HK-2 (cell line): ENCODE results near the gene STAMBP.
"Not testable (repeated sequence)": the region's sequence is repeated elsewhere in the genome, so short reads cannot be mapped to it uniquely, and the experiment has no call there.

Source experiments
- DNase-seq: peaks from one replicate; pipeline ENCODE4 v3.0.0-alpha.2; 2018; ENCODE audit not compliant: unreplicated experiment

The STAMBP gene

DNA sequence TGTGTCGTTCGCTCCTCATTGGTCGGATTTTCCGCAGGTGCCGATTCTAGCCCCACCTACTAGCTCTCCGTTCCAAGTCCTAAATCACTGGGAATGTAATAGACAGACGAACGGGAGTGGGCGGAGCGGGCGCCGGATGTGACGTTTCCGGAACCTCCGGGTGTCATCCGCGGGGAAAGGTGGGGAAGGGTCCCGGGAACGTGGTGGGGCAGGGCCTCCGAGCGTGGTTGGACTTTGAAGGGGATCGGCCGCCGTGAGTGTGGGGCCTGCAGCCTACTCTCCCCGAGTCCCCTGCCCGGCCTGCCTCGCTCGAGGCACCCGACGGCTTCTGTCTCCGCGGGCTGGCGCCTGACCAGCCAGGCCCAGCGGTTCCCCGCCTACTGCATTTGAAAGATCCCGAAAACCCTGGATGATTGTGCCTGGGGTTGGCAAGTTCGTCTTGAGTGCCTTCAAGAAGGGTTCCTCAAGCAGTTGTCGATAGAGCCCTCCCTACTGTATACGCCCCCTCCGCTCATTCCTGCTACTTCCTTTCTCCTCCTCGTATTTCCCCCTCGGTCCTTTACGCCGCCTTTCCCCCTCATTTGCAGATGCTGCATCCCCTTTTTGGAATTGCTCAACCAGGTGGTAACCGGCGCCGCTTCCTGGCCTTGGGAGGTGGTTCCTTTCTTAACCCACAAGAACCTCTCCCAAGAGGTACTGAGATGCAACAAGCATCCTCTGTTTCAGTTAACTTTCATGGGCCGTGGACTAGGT is at the start of gene STAMBP:
TSS of gene STAMBP (plus strand) at position 144 of the 753 bp plus-strand sequence. CDS start 1,896 bp downstream, outside the sequence.
- DNase-seq: peak; percentile 92

DNA sequence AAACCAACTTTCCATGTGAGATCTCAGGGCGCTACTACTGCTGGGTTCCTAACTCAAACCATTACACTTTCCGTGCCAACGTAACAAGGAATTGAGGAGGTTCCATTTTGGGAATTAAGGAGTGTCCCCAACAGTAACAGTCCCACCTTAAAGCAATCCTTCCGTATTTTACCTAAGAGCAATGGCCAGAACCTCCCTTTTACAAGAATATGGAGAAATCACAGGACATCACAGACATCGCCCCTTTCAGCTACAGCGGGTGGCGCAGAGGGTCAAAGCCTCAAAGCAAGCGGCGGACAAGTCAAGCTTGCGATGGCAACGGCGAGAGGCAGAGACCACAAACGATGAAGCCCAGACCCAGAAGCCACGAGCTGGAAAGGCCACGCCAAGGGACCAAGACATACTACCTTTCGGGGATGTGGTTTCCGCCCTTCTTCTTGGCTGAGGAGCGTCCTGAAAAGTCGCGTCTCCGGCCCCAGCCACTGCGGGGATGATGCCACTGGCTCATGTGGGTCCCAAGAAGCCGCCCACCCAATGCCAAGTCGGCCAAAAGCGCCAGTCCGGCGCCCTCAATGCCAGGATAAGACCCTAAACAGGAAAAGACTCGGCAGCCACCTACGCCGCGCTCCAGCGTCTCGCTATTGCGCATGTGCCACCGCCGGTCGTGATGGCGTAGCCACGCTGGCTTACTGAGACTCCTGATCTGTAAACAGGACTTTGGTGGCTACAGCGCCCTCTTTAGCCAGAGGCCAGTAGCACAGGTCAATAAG is 49.1 kb upstream of the STAMBP start, which contains the start of gene DUSP11:
TSS of gene DUSP11 (minus strand) at position 637 of the 770 bp plus-strand sequence. CDS start at position 508, 129 bp downstream.
- DNase-seq: peak; percentile 96

DNA sequence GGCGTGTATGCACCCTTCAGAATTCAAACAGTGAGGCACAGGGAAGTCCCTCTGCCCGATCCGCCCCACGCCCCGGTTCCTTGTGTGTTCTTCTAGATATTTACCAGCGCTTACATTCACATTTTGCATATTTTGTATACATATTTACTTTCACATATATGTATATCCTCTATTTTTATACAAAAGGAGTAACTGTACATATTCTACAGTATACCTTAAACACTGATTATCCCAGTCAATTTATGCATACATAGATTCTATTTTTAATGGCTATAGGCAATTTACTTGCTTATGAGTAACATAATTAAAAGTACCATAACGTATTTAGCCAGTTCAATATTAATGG is 48.6 kb upstream of the STAMBP start:
- no peak for DNase-seq

DNA sequence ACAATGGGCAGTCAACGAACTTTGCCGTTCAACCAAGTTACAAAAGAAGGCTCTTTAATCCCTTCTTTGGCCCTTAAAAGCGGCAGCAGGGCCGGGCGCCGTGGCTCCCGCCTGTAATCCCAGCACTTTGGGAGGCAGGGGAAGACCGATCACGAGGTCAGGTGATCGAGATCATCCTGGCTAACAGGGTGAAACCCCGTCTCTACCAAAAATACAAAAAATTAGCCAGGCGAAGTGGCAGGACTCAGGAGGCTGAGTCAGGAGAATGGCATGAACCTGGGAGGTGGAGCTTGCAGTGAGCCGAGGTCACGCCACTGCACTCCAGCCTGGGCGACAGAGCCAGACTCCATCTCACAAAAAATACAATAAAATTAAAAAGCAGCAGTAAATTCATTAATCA is 45.4 kb upstream of the STAMBP start:
- DNase-seq: peak; percentile 60

DNA sequence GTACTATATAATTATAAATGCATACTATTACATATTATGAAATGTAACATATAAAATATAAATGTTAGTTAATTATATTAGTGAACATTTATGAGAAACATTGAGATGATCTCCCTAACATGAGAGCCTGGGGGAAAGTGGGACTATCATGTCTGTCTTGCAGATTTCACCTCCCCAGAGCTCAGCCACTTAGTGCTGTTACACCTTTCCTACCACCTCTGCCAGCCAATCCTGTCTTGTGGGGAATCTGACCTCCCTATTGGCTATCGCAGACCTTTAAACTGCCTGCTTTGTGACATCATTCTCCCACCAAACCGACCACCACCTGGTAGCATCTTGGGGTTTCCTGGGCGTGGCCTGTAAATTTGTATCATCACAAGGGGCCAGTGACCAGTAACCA is 44.9 kb upstream of the STAMBP start, which contains the start of gene C2orf78:
TSS of gene C2orf78 (plus strand) at position 301 of the 400 bp plus-strand sequence. CDS start 127 bp downstream, outside the sequence.
- DNase-seq: not testable (repeated sequence)

DNA sequence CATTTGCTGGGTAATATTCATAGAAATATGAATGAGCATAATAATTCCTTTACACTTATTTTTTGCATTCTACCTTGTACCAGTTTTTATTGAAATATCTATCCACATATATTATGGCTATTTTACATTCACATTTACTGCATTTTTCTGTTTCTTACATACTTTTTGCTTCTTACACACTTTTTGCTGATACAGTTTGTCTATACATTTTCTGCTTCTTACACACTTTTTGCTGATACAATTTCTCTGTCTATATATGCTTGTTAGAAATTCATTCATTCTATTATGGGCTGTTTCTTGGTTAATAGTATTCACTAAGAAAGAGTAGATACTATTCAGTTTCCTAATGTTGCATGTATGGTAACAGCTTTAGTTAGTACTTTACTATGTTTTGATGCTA is 16.9 kb upstream of the STAMBP start:
- no peak for DNase-seq

DNA sequence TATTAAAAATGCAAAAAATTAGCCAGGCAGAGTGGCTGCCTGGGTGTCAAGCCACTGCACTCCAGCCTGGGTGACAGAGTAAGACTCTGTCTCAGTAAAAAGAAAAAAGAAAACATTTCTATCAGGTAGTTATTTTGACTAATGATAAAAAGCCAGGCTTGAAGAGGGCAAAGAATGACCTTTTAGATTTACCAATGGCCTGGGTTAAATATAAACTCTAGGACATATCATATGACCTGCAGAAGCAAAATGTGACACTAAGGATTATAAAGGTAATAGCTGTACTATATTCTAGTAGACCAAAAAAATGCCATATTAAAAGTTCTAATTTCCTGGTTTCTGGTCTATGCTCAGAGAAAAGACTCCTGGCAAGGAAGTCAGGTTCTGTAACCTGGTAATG is 16.1 kb upstream of the STAMBP start:
- no peak for DNase-seq

DNA sequence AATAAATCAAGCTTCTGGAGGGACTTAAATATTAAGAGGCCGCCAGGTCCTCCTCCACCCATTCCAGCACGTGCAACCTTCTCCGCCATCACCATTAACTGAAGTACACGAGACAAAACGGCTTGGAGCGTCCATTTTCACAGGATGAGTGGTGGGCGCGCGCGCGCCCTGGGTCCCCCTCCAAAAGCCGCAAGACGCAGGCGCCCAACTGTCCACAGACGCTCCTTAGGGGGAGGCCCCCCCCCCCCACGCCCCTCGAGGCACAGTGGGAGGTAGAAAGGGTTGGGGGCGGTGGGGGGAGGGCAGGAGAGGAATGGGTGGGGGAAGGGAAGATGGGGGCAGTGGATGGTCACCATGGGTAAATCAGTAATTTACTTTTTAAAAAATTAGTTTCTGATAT is 10.5 kb upstream of the STAMBP start:
- DNase-seq: no peak

DNA sequence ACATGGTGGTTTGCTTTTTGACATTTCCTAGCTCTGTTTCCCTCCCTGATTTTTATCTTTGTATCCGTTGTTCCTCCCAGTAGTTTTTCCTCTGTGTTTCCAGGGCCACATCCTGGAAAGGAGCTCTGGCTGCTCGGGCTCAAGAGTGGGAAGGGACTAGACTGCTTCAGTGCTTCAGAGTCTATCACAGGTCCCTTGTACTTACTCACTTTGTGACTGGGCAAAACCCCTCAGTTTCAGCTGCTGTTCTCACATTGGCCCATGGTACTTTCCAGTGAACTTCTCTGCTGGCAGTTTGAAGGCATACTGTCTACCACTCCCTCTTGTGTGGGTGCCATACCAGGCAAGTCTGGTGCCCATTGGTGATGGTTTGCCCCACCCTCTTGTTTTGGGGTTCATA is 7.5 kb upstream of the STAMBP start:
- no peak for DNase-seq

DNA sequence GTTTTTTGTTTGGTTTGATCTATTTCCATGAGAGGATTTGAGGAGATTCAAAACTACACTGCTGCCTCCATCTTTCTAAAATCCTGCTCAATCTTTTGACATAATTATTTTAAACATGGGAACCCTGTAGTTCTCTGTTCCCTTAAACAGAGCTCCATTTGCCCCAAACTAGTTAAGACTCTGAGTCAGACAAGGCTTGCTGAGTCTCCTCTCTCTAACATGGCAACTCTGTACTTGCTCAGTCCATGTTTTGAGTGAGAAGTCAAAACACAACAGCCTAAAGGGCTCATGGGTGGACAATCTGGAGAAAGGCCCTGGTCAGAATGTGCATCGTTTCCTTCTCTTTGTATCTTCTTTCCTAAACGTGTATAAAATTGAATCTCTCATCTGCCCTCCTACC is 7.1 kb upstream of the STAMBP start:
- no peak for DNase-seq

DNA sequence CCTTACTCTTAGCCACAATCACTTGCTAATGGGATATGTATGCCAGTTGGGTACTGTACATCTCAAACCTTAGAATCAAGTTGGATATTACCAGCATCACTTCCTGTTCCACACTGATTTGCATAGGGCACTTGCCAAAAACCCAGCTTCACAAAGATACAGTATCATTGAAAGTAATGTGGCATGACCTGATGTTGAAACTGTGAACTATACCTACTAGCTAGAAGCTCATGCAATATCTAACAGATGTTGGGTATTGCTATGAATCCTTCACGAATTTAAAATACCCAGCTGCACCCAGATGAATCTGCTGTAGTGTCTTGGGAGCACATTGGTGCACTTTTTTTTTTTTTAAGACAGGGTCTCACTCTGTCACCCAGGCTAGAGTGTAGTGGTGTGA is 6.5 kb upstream of the STAMBP start:
- no peak for DNase-seq

DNA sequence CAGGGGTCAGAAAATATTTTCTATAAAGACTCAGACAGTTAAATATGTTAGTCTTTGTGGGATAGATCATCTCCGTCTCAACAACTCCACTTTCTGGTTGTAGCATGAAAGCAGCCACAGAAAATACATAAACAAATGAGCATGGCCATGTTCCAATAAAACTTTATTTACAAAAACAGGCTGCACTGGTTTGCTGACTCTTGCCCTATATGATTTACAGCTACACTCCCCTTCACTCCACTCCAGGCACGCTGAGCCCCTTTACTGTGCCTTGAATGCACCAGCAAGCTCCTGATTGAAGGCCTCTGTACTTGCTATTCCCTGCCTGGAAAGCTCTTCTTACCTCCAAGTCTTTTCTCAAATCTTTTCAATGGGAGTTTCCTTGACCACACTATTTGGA is 5.8 kb upstream of the STAMBP start:
- DNase-seq: no peak

DNA sequence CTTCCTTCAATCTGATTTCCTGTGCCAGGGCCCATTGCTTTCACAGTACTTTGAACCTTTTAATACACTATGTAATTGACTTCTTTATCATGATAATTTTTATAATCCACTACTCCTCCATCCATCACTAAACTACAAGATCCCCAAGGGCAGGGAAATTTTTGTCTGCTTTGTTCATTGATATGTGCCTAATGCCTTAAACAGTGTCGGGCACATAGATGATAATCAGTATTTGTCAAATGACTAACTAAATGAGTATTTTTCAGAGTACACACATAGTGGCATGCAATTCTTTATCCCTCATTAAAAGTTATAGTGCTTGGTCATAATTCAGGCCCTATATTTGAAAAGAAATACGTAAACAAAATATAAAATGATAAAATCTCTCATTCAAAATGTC is 5.3 kb upstream of the STAMBP start:
- no peak for DNase-seq

DNA sequence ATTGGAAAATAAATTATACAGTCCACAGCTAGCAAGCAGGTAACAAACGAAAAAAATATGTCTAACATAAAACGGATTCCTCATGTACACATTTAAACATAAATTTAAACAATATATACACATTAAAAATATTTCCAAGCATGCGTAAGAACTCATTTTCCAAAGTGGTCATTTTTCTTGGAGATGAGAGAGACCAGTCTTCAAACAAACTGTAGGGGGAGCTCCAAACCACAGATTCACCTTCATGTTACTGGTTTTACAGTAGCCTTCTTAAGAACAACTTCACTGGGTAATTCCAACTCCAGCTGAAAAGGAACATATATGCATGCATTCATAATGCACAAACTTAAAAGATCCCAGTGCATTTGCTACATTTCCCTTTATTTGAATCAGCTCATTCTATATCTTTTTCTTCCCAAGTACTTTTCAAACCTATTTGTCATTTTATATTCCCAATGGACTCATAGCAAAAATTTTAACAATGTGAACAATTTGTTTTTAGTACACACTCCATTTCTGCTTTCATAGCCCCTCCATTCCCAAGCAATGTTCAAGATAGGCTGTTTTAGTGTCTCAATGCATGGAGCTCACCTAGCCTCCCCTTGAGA is 4.7 kb upstream of the STAMBP start:
- DNase-seq: no peak

DNA sequence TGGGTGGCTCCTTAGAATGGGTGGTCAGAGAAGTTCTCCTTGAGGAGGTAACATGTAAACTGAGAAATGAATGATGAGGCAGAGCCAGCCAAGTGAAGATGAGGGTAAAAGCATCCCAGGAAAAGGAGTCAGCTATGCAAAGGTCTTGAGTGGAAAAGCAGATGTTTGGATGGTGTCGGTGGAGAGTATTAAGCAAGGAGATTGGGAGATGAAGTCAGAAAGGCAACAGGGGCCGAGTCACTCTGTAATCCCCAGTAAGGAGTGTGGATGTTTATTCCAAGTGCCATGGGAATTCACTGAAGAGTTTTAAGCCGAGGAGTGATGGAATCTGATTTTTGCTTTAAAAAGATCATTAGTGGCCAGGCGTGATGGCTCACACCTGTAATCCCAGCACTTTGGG is 3.4 kb upstream of the STAMBP start:
- DNase-seq: no peak

DNA sequence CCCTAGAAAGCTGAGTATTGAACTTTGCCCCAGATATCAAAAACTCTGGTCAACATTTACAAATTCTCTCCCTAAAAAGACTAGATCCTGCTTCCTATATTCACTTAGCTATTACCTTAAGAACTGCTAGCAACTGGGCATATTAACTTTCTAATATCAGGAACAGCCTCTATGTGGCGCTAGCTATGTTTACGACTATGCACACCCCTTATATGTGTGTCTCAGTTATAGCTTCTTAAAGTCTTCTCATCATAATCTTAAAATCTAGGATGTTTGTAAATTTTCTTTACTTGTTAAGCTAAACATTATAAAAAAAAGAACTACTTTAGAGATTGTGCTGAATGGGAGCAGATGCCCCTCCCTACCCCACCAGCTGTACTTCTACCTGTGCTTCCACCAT is 1.7 kb upstream of the STAMBP start:
- DNase-seq: no peak

DNA sequence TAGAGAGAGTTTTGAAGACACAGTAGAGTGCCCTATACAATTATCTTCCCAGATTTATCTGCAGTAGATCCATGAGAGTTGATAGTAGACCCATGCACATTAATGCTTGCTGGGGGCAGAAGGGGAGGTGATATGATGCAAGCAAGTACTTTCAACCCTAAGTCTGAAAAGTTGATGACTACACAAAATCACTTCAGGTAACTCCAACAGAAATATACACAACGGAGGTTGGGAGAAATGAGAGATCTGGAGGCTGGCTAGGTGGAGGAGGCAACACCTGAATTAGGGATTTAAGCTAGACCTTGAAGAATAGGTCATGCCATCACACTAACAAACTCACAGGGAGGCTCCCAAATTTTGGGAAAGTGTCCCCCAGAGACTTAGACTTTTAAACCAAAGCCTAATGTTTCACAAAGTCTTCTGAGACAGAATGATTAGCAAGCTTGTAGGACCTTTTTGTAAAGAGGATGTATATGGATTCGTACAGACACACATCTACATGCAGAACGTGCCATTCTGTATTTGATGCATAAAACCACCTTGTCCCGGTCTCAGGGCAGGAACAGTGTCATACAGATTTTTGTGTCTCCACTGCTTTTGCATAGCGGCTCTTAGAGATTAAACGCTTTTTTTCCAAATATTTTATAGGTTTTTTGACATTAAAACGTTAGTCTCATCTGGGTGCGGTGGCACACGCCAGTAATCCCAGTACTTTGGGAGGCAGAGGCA is 937 bp upstream of the STAMBP start:
- DNase-seq: no peak

DNA sequence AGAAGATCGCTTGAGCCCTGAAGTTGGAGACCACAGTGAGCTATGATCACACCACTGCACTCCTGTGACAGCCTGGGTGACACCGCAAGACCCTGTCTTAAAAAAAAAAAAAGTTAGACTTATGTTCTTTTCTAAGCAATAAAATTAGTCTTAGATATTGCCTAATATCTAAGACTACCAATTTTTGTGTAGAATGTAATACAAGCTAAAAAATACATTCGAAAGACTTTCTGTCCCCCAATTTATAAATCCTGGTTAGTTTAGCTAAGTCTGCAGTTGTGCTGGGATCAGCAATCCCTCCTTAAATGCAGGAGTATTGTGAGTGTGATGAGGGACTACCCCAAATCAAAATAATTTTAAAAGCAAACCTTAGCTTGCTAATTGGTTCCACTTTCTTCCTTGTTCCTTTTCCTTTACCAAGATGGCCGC is 358 bp upstream of the STAMBP start:
- no peak for DNase-seq

DNA sequence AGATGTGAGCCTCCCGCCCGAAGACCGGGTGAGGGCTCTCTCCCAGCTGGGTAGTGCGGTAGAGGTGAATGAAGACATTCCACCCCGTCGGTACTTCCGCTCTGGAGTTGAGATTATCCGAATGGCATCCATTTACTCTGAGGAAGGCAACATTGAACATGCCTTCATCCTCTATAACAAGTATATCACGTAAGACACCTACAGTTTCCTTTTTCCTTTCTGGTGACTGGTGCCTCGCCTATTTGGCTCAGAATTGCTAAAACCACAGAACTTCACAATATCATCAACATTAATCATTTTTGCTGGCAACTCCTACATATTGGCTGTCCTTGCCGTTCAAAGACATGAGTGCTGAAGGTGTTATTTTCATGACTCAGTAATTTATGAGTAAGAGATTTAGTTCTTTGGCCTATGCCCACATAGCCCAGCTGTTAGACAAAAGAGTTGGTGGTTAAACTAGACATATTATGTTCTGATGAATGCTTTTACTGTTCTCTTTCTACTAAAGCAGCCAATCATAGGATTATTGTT is 2.2 kb downstream of the STAMBP start:
- DNase-seq: peak; percentile 52

DNA sequence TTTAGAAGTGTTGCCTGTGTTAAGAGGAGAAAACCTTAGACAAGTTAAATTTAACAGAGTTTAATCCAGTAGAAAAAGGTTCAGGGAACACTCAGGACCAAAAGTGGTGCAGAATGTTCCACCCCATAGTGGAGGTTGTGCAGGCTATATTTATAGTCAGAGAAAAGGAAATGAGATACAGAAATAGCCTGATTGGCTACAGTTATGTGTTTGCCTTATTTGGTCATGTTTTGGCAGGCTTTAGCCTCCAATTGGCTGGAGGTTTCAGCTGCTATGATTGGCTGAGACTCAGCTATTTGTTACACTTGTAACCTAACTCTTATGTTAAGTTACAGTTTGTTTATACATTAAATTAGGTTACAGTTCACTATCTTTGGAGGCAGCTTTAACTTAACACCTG is 4.2 kb downstream of the STAMBP start:
- DNase-seq: no peak

DNA sequence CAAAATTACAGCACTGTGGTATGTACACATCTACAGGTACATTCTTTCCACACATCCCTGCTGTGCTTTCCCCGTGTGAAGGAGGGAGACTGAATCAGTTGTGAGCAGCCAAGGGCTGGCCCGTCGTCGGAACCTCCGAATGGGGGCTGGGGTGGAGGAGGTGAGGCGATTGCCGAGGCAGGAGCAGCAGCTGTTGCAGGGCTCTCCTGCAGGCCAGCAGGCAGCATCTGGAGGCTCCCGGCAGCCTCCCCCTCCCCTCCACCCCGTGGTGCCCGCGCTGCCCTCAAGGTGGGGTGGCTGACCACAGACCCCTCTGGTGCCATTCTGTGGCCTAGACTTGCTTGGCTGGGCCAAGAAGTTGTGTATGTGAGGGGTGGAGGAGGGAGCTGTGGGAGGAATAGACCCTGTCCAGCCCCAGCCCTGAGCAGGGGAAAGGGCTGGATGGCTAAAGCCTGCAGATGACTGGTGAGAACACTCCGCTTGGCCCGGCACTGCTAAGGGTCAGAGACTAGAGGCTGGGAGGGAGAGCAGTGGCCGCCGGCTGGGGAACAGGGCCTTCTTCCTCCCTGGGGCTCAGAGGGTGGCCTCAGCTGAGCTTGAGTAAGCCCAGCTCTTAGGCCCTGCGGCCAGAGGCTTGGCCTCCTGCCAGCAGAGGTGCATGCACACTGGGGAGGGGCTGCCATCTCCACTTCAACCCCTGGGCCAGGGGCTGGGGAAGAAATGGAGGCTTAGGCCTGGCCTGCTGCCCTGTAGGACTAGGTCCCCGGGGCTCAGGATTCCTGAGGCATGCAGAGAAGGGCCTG is 7.6 kb downstream of the STAMBP start:
- no peak for DNase-seq
